NAMALWA (cell line): ENCODE results near the gene GCNA.
"Not testable (repeated sequence)": the region's sequence is repeated elsewhere in the genome, so short reads cannot be mapped to it uniquely, and the experiment has no call there.

Experiments
- DNase-seq: peaks from one replicate; pipeline ENCODE4 v3.0.0-alpha.2; 2015; ENCODE audit warnings: low spot score

GCNA gene

GRCh38 chrX:71563921-71564320 is 14.3 kb upstream of the GCNA start:
- DNase-seq, result peak; percentile 14

GRCh38 chrX:71565474-71566041 is 12.7 kb upstream of the GCNA start:
- no peak for DNase-seq

GRCh38 chrX:71571390-71571789 is 6.8 kb upstream of the GCNA start:
- not testable (repeated sequence) for DNase-seq

GRCh38 chrX:71573590-71573989 is 4.6 kb upstream of the GCNA start:
- DNase-seq, result no peak

GRCh38 chrX:71577682-71578081 is 555 bp upstream of the GCNA start:
- no peak for DNase-seq

- no peak for DNase-seq
Observed at GRCh38 chrX:71579136-71579989, 1.1 kb downstream of the GCNA start.

- DNase-seq, result no peak
Observed at GRCh38 chrX:71579990-71580380, 1.7 kb downstream of the GCNA start.

- no peak for DNase-seq
Observed at GRCh38 chrX:71581210-71581609, 3.0 kb downstream of the GCNA start.

- DNase-seq, result no peak
Observed at GRCh38 chrX:71586929-71587328, 8.7 kb downstream of the GCNA start.

- DNase-seq, result not testable (repeated sequence)
Observed at GRCh38 chrX:71593210-71593609, 15.0 kb downstream of the GCNA start.

- DNase-seq, result no peak
Observed at GRCh38 chrX:71599965-71600364, 21.7 kb downstream of the GCNA start.

- DNase-seq, result no peak
Observed at GRCh38 chrX:71603618-71604017, 25.4 kb downstream of the GCNA start.

- no peak for DNase-seq
Observed at GRCh38 chrX:71604141-71604540, 25.9 kb downstream of the GCNA start.

- DNase-seq, result no peak
Observed at GRCh38 chrX:71604796-71605568, 26.7 kb downstream of the GCNA start.

GRCh38 chrX:71606536-71607216 is 28.4 kb downstream of the GCNA start:
- DNase-seq, result no peak

GRCh38 chrX:71607488-71607887 is 29.3 kb downstream of the GCNA start:
- no peak for DNase-seq

- no peak for DNase-seq
Observed at GRCh38 chrX:71609095-71609750, 31.0 kb downstream of the GCNA start.

- not testable (repeated sequence) for DNase-seq
Observed at GRCh38 chrX:71611736-71612135, 33.5 kb downstream of the GCNA start.

- no peak for DNase-seq
Observed at GRCh38 chrX:71612256-71612655, 34.0 kb downstream of the GCNA start.

GRCh38 chrX:71615056-71615455 is 36.8 kb downstream of the GCNA start:
- DNase-seq, result no peak

- DNase-seq, result no peak
Observed at GRCh38 chrX:71615954-71616353, 37.7 kb downstream of the GCNA start.
